ENCODE data around the gene SCN2A. TPM values are rescaled to one million over a fixed set of nuclear protein-coding genes. Genes with fewer than 3 reads are reported as not detected.

The SCN2A gene
- total RNA-seq, 1 experiment from 2014 or later = 0.24 TPM

GRCh38 chr2:165273176-165273575 lies 34.0 kb downstream of the SCN2A start:
- no peak overlapping the region for H2BK12ac ChIP-seq (ENCODE audit: insufficient read length, low read depth, low read length)
- H4K5ac ChIP-seq (ENCODE audit: insufficient read length, low read depth, low read length) = no peak overlapping the region
- H3K23me2 ChIP-seq (ENCODE audit: insufficient read length, low read depth, low read length, poor library complexity, severe bottlenecking) = no peaks in the 10 kb centered on the region
- no peak overlapping the region for H3K4ac ChIP-seq (ENCODE audit: low read depth, low read length)
- H2BK120ac ChIP-seq (ENCODE audit: low read depth, low read length, poor library complexity, severe bottlenecking) = no peak overlapping the region
- Mint-ChIP-seq H3K4me3 (no peak overlapping the region), H3K27me3 (ENCODE audit: low read depth) (no peaks in the 10 kb centered on the region), H3K9me3 (no peaks in the 10 kb centered on the region; a peak in 1 of 5 replicates), H3K4me1 (no peaks in the 10 kb centered on the region), H3K27ac (no peak overlapping the region), H3K36me3 (ENCODE audit: insufficient read depth in 1 of 3, low read depth in 3 of 3) (no peaks in the 10 kb centered on the region)
- no peaks in the 10 kb centered on the region for H3K79me2 ChIP-seq (ENCODE audit: insufficient read depth, low read length)
- no peak overlapping the region for H3K14ac ChIP-seq (ENCODE audit: insufficient read depth, low read length)
- no peaks in the 10 kb centered on the region for H3K27me3 ChIP-seq (ENCODE audit: insufficient read depth, low read length)
- H2BK15ac ChIP-seq (ENCODE audit: low read depth, low read length) = no peak overlapping the region
- no peaks in the 10 kb centered on the region for H3K9me3 ChIP-seq (ENCODE audit: control insufficient read depth, low read depth, low read length)
- H3K18ac ChIP-seq (ENCODE audit: insufficient read length, low read depth, low read length) = no peak overlapping the region
- H3K27ac ChIP-seq (ENCODE audit: insufficient read length, low read depth, low read length) = no peak overlapping the region
- H3T11ph ChIP-seq (ENCODE audit: low read length) = no peak overlapping the region
- H3K23ac ChIP-seq (ENCODE audit: insufficient read length, low read depth, low read length) = no peak overlapping the region
- DNase-seq = no peak
- H3K9ac ChIP-seq (ENCODE audit: extremely low read depth, insufficient read length, low read length) = no peak overlapping the region
- H3K79me1 ChIP-seq (ENCODE audit: insufficient read depth, low read depth, low read length, poor library complexity, severe bottlenecking) = no peaks in the 10 kb centered on the region
- no peak overlapping the region for H3K56ac ChIP-seq (ENCODE audit: insufficient read length, low read depth, low read length)
- no peaks in the 10 kb centered on the region for H3K4me1 ChIP-seq (ENCODE audit: insufficient read depth, low read length)
- no peak overlapping the region for H2BK20ac ChIP-seq (ENCODE audit: low read depth, low read length, poor library complexity, severe bottlenecking)
- no peak overlapping the region for H2AFZ ChIP-seq (ENCODE audit: low read length)
- H4K8ac ChIP-seq (replicated peaks; ENCODE audit: insufficient read length, low read depth, low read length) = no peak overlapping the region
- TF ChIP-seq CTCF (conservative IDR thresholded peaks at IDR 0.05) = no peak
- H4K20me1 ChIP-seq (ENCODE audit: control insufficient read depth, insufficient read depth, insufficient read length) = no peaks in the 10 kb centered on the region
- no peak overlapping the region for H3K4me2 ChIP-seq (ENCODE audit: insufficient read depth, insufficient read length, low read length)
- H4K91ac ChIP-seq (ENCODE audit: insufficient read length, low read depth, low read length) = no peak overlapping the region
- H2AK5ac ChIP-seq (ENCODE audit: insufficient read length, low read length) = no peak overlapping the region
- H2BK5ac ChIP-seq (ENCODE audit: insufficient read length, low read length) = no peak overlapping the region

All from H9 (cell line).